ENCODE measurements around the gene PTPN20. TPM values are rescaled to one million over a fixed set of nuclear protein-coding genes. Genes with fewer than 3 reads are reported as not detected.

PTPN20 gene
- total RNA-seq, 4 donors from 2014 or later, result 1.8 to 3.7 (median 2.6) TPM

DNA sequence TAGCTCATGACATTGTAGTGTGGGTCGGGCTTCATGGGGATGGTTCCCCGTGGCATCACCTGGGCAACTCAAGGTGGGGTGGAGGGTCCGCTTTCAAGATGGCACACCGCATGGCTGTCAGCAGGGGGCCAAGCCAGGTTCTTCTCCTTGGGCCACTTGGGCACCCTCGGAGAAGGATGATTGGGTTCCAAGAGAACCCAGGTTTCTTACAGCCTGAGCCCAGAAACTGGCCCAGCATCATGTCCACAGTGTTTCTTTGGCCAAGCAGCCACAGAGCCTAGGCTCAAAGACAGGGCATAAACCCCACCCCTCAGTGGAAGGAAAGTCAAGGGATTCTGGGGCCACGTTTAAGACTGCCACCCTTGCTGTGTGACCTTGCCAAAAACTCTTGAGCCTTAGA lies 110.6 kb downstream of the PTPN20 start:
- peak in 1 of 2 donors; percentile 1 for DNase-seq (ENCODE audit: low spot score in 2 of 2)
- no peaks in the 10 kb centered on the region for H3K9me3 ChIP-seq

DNA sequence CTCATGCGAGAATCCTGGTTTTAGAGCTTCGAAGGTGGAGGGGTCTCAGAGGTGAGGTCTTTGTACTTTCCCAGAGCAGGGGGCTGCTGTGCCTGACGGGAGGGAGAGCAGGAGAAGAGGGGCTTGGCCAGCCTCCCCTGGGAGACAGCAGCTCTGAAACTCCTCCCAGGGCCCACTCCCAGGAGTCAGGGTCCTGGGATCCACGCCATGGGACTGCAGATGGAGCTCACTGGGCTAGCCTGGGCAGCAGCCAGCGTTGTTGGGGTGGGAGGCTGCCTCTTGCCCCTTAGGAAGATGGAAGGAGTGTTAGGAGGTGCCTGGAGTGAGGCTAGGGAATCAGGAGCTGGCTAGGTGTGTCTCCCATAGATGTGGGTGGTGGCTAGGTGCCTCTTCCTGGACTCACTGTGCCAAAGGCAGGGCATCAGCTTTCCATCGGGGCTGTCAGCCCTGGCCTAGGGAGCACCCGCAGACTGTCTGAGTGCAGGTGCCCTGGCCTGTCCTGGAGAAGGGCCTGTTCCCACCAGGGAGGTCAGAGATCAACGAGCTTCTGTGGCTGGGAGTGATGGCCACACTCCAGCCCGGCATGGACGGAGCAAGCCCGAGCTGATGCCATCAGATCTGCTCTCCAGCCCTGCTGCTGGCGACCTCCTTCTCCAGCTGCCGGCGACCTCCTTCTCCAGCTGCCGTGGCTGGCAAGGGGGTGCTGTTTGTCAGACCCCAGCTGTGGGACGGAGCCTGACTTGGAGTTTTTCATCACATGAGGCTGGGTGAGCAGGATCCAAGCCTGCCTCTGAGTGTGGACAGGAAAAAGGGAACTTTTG lies 111.3 kb downstream of the PTPN20 start:
- no peaks in the 10 kb centered on the region for H3K36me3 ChIP-seq
- no peak for DNase-seq (ENCODE audit: low spot score in 2 of 2)
- no peaks in the 10 kb centered on the region for H3K27me3 ChIP-seq
- WGBS, 2 donors, result 63 to 76% methylated on average over 12 to 14 of the region's 16 CpGs
- H3K4me1 ChIP-seq, result peaks cover 0 to 6% (median 0%) of the 10 kb centered on the region in 4 donors
- H3K9me3 ChIP-seq, result no peaks in the 10 kb centered on the region
- TF ChIP-seq EP300 (IDR thresholded peaks at IDR 0.05) (no peak), POLR2A (IDR thresholded peaks at IDR 0.05) (no peak)
- TF ChIP-seq, protein P1, sequence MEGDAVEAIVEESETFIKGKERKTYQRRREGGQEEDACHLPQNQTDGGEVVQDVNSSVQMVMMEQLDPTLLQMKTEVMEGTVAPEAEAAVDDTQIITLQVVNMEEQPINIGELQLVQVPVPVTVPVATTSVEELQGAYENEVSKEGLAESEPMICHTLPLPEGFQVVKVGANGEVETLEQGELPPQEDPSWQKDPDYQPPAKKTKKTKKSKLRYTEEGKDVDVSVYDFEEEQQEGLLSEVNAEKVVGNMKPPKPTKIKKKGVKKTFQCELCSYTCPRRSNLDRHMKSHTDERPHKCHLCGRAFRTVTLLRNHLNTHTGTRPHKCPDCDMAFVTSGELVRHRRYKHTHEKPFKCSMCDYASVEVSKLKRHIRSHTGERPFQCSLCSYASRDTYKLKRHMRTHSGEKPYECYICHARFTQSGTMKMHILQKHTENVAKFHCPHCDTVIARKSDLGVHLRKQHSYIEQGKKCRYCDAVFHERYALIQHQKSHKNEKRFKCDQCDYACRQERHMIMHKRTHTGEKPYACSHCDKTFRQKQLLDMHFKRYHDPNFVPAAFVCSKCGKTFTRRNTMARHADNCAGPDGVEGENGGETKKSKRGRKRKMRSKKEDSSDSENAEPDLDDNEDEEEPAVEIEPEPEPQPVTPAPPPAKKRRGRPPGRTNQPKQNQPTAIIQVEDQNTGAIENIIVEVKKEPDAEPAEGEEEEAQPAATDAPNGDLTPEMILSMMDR (IDR thresholded peaks at IDR 0.05), result no peak
- peak overlapping the region in 1 of 4 donors; percentile 47 for H3K27ac ChIP-seq
- no peak overlapping the region for H3K4me3 ChIP-seq

More for the DNA sequence above, 110.6 kb downstream of the PTPN20 start:
- H3K27ac ChIP-seq, result no peak overlapping the region
- H3K36me3 ChIP-seq, result no peaks in the 10 kb centered on the region
- WGBS, 2 donors, result 85 to 92% methylated on average over 6 of the region's 6 CpGs
- no peak overlapping the region for H3K4me3 ChIP-seq
- no peaks in the 10 kb centered on the region for H3K27me3 ChIP-seq
- peaks cover 0 to 6% (median 0%) of the 10 kb centered on the region in 4 donors for H3K4me1 ChIP-seq
- TF ChIP-seq, protein P1 (IDR thresholded peaks at IDR 0.05), result no peak
- no peak for TF ChIP-seq POLR2A (IDR thresholded peaks at IDR 0.05)

DNA sequence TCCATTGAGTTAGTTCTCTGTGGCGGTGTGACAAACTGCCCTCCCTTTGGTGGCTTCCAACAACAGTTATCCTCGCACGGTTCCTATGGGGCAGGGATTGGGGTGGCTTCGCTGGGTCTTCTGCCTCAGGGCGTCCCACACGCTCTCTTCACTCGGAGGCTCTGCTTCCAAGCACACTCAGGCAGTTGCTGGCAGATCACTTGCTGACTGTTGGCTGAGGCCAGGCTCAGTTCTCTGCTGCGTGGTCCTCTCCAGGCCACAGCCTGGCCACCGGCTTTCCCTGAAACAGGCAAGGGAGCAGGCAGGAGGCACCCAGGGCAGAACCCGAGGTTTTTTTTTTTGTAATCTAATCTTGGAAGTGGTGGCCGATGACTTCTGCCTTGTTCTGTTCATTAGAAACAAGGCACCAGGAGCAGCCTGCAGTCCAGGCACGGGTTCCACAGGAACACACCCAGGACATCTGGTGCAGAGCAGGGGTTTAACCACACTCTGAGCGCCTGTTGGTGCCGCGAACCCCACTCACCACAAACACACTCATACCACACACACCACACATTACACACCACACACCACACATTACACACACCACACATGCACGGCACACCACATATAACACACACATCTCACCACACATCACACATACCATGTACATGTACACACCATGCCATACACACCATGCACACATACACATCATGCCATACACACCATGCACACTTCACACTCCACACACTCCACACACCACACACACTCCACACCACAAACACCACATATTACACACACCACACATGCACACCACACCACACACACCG lies 112.2 kb downstream of the PTPN20 start:
- Histone ChIP-seq H3K9me3 (no peaks in the 10 kb centered on the region), H3K27ac (peak overlapping the region in 1 of 4 donors; percentile 47), H3K4me3 (no peak overlapping the region), H3K27me3 (no peaks in the 10 kb centered on the region), H3K4me1 (peaks cover 0 to 6% (median 0%) of the 10 kb centered on the region in 4 donors), H3K36me3 (no peaks in the 10 kb centered on the region)
- WGBS, 2 donors, result 59 to 69% methylated on average over 13 to 17 of the region's 17 CpGs
- TF ChIP-seq, protein P1 (IDR thresholded peaks at IDR 0.05), result no peak
- TF ChIP-seq EP300 (IDR thresholded peaks at IDR 0.05) (no peak), POLR2A (IDR thresholded peaks at IDR 0.05) (no peak)
- DNase-seq (ENCODE audit: low spot score in 2 of 2), result no peak

DNA sequence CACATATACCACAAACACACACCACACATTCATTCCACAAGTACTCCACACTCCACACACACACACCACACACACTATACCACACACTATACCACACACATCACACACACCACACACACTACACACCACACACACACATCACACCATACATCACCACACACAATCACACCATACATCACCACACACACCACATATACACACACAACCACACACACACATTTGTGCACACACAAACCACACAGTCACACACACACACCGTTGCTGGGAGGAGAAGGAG lies 112.8 kb downstream of the PTPN20 start:
- no peaks in the 10 kb centered on the region for H3K9me3 ChIP-seq
- no peak overlapping the region for H3K4me3 ChIP-seq
- no peak for DNase-seq (ENCODE audit: low spot score in 2 of 2)
- no peaks in the 10 kb centered on the region for H3K36me3 ChIP-seq
- H3K27ac ChIP-seq, result no peak overlapping the region
- TF ChIP-seq EP300 (IDR thresholded peaks at IDR 0.05) (no peak), POLR2A (IDR thresholded peaks at IDR 0.05) (no peak)
- TF ChIP-seq, protein P1 (IDR thresholded peaks at IDR 0.05), result no peak
- no peaks in the 10 kb centered on the region for H3K27me3 ChIP-seq
- WGBS, 2 donors, result 47 to 64% methylated on average over 1 of the region's 1 CpG
- peaks cover 0 to 6% (median 0%) of the 10 kb centered on the region in 4 donors for H3K4me1 ChIP-seq

Measured in tibial nerve (tissue), 4 donors.